AG09309 (cell line): ENCODE data around the gene ANGEL2.

ENCODE experiments used
- DNase-seq: peaks from one replicate; pipeline ENCODE4 v3.0.0-alpha.2; 2010; ENCODE audit warnings: low read depth
- H3K4me3 ChIP-seq: 2 replicates; pipeline ENCODE4 v1.5.1; 2011; ENCODE audit warnings: mild to moderate bottlenecking, low read depth, low read length, moderate library complexity; ENCODE audit not compliant: control insufficient read depth
- CTCF ChIP-seq: IDR thresholded peaks from 2 replicates; pipeline ENCODE4 v1.5.1; 2011; ENCODE audit warnings: mild to moderate bottlenecking, low read depth, low read length, inconsistent platforms; ENCODE audit not compliant: insufficient read depth, control insufficient read depth; ENCODE audit errors: missing control alignments

The ANGEL2 gene

GRCh38 chr1:212974711-212975110, 41.0 kb downstream of the ANGEL2 start:
- no peak for DNase-seq
- no peak overlapping the region for H3K4me3 ChIP-seq
- no peak for TF ChIP-seq CTCF

- DNase-seq = no peak
- no peak overlapping the region for H3K4me3 ChIP-seq
- no peak for TF ChIP-seq CTCF
These were observed 41.8 kb downstream of the ANGEL2 start for GRCh38 chr1:212973899-212974298.

- no peak for TF ChIP-seq CTCF
- no peak for DNase-seq
- H3K4me3 ChIP-seq = no peak overlapping the region
These were observed 42.2 kb downstream of the ANGEL2 start for GRCh38 chr1:212973426-212973825.

GRCh38 chr1:212971312-212971711, 44.4 kb downstream of the ANGEL2 start:
- DNase-seq = no peak
- H3K4me3 ChIP-seq = no peak overlapping the region
- TF ChIP-seq CTCF = no peak

- DNase-seq = no peak
- H3K4me3 ChIP-seq = no peak overlapping the region
- TF ChIP-seq CTCF = no peak
These were observed 45.6 kb downstream of the ANGEL2 start for GRCh38 chr1:212970085-212970484.

GRCh38 chr1:212968368-212968863, 47.3 kb downstream of the ANGEL2 start:
- no peak overlapping the region for H3K4me3 ChIP-seq
- no peak for DNase-seq
- no peak for TF ChIP-seq CTCF

- TF ChIP-seq CTCF = peak; percentile 70
- DNase-seq = peak; percentile 29
These were observed 47.9 kb downstream of the ANGEL2 start for GRCh38 chr1:212967801-212968200.

More at GRCh38 chr1:212967801-212968200, 47.9 kb downstream of the ANGEL2 start:
- no peak overlapping the region for H3K4me3 ChIP-seq
